ENCODE measurements around the gene DNHD1. TPM values are rescaled to one million over a fixed set of nuclear protein-coding genes. Genes with fewer than 3 reads are reported as not detected.

The DNHD1 gene
- total RNA-seq, 1 experiment from 2014 or later, result 13.9 TPM

DNA sequence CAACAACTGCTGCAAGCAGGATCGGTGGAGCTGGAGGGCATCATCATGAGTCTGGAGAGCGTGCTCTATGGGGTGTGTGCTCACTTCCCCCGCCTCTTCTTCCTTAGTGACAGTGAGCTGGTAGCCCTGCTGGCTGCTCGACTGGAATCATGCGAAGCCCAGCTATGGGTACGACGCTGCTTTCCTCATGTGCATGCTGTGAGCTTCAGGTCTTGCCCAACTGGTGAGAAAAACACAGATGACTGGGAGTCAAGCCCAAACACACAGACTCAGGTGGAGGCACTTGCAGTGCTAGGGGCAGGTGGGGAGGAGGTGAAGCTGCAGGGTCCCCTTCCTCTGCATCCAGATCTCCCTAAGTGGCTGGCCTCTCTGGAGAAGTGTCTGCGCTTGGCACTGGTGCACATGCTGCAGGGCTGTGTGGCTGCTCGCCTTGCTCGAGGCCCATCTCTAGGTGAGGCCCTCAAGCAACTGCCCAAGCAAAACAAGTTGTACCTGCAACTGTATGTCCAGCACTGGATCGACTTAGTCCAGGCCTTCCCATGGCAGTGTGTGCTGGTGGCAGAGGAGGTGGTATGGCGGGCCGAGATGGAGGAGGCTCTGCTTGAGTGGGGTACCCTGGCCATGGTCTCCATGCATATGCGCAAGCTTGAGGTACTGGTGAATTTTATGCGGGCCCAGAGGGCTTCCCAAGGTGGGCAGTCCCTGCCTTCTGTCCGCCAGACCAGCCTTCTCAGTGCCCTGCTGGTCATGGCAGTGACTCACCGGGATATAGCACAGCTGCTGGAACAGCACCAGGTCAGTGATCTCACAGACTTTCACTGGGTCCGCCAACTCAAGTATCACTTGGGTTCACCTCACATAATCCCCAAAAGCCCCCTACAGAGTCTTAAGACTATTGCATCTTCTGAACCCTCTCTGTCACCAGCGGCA lies 48.1 kb downstream of the DNHD1 start:
- ChIA-PET POLR2A (ENCODE audit: unreplicated experiment) (no interaction called here), CTCF (no interaction called here)
- Histone ChIP-seq H3K27me3 (ENCODE audit: insufficient read depth, low read depth) (no peaks in the 10 kb centered on the region), H3K27ac (no peak overlapping the region), H3K4me3 (no peak overlapping the region), H4K20me1 (ENCODE audit: insufficient read depth) (no peaks in the 10 kb centered on the region), H3K4me1 (replicated peaks; ENCODE audit: insufficient read depth) (no peaks in the 10 kb centered on the region), H3K36me3 (ENCODE audit: low read depth) (no peaks in the 10 kb centered on the region), H3F3A (ENCODE audit: insufficient read depth, low read depth) (no peaks in the 10 kb centered on the region), H3K9me2 (ENCODE audit: insufficient read depth) (no peaks in the 10 kb centered on the region), H3K4me2 (no peak overlapping the region), H2AFZ (no peak overlapping the region), H3K79me2 (ENCODE audit: low read depth) (no peaks in the 10 kb centered on the region), H3K9me3 (ENCODE audit: insufficient read depth, low read depth) (no peaks in the 10 kb centered on the region)
- intact Hi-C loops (cut with micrococcal nuclease; ENCODE audit: unreplicated experiment), result no loop called here
- BruUV-seq (replicated peaks), result no TSS peak
- TF ChIP-seq EZH2 (IDR thresholded peaks at IDR 0.05; ENCODE audit: low read depth), result no peak
- TF ChIP-seq, protein P1, sequence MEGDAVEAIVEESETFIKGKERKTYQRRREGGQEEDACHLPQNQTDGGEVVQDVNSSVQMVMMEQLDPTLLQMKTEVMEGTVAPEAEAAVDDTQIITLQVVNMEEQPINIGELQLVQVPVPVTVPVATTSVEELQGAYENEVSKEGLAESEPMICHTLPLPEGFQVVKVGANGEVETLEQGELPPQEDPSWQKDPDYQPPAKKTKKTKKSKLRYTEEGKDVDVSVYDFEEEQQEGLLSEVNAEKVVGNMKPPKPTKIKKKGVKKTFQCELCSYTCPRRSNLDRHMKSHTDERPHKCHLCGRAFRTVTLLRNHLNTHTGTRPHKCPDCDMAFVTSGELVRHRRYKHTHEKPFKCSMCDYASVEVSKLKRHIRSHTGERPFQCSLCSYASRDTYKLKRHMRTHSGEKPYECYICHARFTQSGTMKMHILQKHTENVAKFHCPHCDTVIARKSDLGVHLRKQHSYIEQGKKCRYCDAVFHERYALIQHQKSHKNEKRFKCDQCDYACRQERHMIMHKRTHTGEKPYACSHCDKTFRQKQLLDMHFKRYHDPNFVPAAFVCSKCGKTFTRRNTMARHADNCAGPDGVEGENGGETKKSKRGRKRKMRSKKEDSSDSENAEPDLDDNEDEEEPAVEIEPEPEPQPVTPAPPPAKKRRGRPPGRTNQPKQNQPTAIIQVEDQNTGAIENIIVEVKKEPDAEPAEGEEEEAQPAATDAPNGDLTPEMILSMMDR (conservative IDR thresholded peaks at IDR 0.05), result no peak
- DNase-seq, result no peak

DNA sequence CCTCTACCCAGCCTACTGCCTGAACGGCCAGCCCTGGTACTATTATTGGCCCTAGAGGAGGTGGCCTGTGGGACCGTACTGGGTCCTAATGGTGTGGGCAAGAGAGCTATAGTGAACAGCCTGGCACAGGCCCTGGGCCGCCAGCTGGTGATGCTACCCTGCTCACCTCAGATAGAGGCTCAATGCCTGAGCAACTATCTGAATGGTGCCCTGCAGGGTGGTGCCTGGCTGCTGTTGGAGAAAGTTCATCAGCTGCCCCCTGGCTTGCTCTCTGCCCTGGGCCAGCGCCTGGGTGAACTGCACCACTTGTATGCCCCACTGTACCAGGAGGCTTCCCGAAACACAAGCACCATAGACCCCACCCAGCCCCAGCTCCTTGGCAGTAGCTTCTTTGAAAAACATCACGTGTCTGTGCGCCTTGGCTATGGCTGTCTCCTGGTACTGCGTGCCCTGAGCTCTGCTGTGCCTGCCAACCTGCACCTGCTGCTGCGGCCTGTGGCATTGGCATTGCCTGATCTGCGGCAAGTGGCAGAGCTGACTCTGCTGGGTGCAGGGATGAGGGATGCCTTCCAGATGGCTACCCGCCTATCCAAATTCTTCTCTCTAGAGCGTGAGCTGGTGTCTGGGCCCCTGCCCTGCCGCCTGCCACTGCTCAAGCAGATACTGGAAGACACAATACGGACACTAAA lies 49.0 kb downstream of the DNHD1 start:
- Histone ChIP-seq H3K36me3 (ENCODE audit: low read depth) (no peaks in the 10 kb centered on the region), H3K79me2 (ENCODE audit: low read depth) (no peaks in the 10 kb centered on the region), H3K9me2 (ENCODE audit: insufficient read depth) (no peaks in the 10 kb centered on the region), H3K27me3 (ENCODE audit: insufficient read depth, low read depth) (no peaks in the 10 kb centered on the region), H3K4me1 (replicated peaks; ENCODE audit: insufficient read depth) (no peaks in the 10 kb centered on the region), H4K20me1 (ENCODE audit: insufficient read depth) (no peaks in the 10 kb centered on the region), H3F3A (ENCODE audit: insufficient read depth, low read depth) (no peaks in the 10 kb centered on the region), H3K27ac (no peak overlapping the region), H3K4me2 (no peak overlapping the region), H3K9me3 (ENCODE audit: insufficient read depth, low read depth) (no peaks in the 10 kb centered on the region), H3K4me3 (no peak overlapping the region), H2AFZ (no peak overlapping the region)
- CTCF ChIA-PET, result no interaction called here
- POLR2A ChIA-PET (ENCODE audit: unreplicated experiment), result no interaction called here
- intact Hi-C loops (cut with micrococcal nuclease; ENCODE audit: unreplicated experiment), result no loop called here
- TF ChIP-seq, protein P1 (conservative IDR thresholded peaks at IDR 0.05), result no peak
- TF ChIP-seq EZH2 (IDR thresholded peaks at IDR 0.05; ENCODE audit: low read depth), result no peak
- no peak for DNase-seq
- BruUV-seq (replicated peaks), result no TSS peak

DNA sequence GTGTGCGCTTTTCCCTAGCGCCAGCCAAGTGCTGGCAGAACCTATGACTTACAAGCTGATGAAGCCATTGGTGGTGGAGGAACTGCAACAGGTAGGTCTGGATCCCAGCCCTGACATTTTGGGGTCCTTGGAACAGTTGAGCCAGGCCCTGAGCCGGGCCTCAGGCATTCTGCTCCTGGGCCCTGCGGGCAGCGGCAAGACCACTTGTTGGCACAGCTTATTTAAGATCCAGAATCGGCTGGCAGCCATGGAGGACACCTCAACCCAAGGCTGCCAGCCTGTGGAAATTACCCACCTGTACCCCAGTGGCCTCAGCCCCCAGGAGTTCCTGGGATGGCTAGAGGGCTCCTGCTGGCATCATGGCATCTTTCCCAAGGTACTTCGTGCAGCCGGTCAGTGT lies 49.7 kb downstream of the DNHD1 start:
- H3K9me2 ChIP-seq (ENCODE audit: insufficient read depth), result no peaks in the 10 kb centered on the region
- DNase-seq, result no peak
- no peaks in the 10 kb centered on the region for H3F3A ChIP-seq (ENCODE audit: insufficient read depth, low read depth)
- H3K4me3 ChIP-seq, result no peak overlapping the region
- H2AFZ ChIP-seq, result no peak overlapping the region
- no peaks in the 10 kb centered on the region for H4K20me1 ChIP-seq (ENCODE audit: insufficient read depth)
- no peaks in the 10 kb centered on the region for H3K36me3 ChIP-seq (ENCODE audit: low read depth)
- H3K27me3 ChIP-seq (ENCODE audit: insufficient read depth, low read depth), result no peaks in the 10 kb centered on the region
- BruUV-seq (replicated peaks), result no TSS peak
- intact Hi-C loops (cut with micrococcal nuclease; ENCODE audit: unreplicated experiment), result no loop called here
- no peak overlapping the region for H3K4me2 ChIP-seq
- H3K79me2 ChIP-seq (ENCODE audit: low read depth), result no peaks in the 10 kb centered on the region
- no peak overlapping the region for H3K27ac ChIP-seq
- TF ChIP-seq, protein P1 (conservative IDR thresholded peaks at IDR 0.05), result no peak
- TF ChIP-seq EZH2 (IDR thresholded peaks at IDR 0.05; ENCODE audit: low read depth), result no peak
- POLR2A ChIA-PET (ENCODE audit: unreplicated experiment), result no interaction called here
- no peaks in the 10 kb centered on the region for H3K4me1 ChIP-seq (replicated peaks; ENCODE audit: insufficient read depth)
- CTCF ChIA-PET, result no interaction called here
- no peaks in the 10 kb centered on the region for H3K9me3 ChIP-seq (ENCODE audit: insufficient read depth, low read depth)

All from PC-9 (cell line).